ENCODE measurements around the gene SLC22A3.

The SLC22A3 gene

DNA sequence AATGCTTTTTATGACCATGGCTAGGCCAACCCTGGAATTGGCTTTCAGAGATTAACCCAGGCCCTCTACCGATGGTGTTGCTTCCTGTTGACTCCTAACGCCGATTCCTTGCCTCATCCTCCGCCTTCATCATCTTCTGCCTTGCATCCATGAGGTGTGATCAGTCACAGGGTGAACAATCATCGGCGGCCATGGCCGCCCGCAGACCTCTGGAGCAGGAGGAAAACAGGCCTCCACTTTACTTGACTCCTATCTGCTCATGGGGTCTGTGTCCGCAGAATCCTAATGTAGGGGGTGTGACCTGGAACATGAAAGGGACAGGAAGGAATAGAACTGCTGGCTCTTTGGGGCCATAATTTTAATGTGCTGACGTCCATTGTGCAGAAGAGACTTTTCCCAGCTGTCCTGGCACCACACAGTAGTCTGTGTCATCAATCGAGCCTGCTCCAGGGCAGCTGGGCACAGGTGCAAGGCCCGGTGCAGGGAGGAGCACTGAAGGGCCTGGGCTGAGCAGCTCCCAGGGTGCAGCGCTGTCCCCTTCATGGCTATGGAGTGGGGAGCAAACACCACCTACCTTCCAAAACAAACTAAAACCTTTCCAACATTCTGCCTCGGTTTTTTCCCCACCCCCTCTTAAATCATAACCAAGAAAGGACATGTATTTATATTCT is 8.0 kb downstream of the SLC22A3 start:
- no peak overlapping the region for H3K4me3 ChIP-seq (ENCODE audit: control insufficient read depth, low read depth, low read length)
- TF ChIP-seq, protein P1, sequence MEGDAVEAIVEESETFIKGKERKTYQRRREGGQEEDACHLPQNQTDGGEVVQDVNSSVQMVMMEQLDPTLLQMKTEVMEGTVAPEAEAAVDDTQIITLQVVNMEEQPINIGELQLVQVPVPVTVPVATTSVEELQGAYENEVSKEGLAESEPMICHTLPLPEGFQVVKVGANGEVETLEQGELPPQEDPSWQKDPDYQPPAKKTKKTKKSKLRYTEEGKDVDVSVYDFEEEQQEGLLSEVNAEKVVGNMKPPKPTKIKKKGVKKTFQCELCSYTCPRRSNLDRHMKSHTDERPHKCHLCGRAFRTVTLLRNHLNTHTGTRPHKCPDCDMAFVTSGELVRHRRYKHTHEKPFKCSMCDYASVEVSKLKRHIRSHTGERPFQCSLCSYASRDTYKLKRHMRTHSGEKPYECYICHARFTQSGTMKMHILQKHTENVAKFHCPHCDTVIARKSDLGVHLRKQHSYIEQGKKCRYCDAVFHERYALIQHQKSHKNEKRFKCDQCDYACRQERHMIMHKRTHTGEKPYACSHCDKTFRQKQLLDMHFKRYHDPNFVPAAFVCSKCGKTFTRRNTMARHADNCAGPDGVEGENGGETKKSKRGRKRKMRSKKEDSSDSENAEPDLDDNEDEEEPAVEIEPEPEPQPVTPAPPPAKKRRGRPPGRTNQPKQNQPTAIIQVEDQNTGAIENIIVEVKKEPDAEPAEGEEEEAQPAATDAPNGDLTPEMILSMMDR (conservative IDR thresholded peaks at IDR 0.05; ENCODE audit: control insufficient read depth, insufficient read depth, low read depth, low read length) = no peak
- no peak for DNase-seq (ENCODE audit: low read depth)

DNA sequence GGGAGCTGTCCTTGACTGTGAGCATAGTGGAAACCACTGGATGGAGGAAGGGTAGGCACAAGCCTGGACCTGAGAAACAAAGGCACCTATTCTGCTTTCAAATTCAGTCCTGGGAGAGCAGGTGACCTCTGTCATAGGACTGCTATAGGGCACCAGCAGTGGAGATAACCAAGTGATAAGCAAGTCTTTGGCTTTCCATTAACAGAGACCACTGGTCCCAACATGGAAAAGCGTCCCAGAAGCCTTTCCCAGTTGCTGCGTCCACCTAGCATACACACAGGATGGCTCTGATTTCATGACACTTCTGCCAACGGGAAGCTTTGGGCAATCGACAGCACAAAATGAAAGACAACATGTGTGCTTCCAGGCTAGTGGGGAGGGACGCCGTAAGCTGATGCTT is 8.9 kb downstream of the SLC22A3 start:
- no peak overlapping the region for H3K4me3 ChIP-seq (ENCODE audit: control insufficient read depth, low read depth, low read length)
- TF ChIP-seq, protein P1 (conservative IDR thresholded peaks at IDR 0.05; ENCODE audit: control insufficient read depth, insufficient read depth, low read depth, low read length) = no peak
- DNase-seq (ENCODE audit: low read depth) = no peak

DNA sequence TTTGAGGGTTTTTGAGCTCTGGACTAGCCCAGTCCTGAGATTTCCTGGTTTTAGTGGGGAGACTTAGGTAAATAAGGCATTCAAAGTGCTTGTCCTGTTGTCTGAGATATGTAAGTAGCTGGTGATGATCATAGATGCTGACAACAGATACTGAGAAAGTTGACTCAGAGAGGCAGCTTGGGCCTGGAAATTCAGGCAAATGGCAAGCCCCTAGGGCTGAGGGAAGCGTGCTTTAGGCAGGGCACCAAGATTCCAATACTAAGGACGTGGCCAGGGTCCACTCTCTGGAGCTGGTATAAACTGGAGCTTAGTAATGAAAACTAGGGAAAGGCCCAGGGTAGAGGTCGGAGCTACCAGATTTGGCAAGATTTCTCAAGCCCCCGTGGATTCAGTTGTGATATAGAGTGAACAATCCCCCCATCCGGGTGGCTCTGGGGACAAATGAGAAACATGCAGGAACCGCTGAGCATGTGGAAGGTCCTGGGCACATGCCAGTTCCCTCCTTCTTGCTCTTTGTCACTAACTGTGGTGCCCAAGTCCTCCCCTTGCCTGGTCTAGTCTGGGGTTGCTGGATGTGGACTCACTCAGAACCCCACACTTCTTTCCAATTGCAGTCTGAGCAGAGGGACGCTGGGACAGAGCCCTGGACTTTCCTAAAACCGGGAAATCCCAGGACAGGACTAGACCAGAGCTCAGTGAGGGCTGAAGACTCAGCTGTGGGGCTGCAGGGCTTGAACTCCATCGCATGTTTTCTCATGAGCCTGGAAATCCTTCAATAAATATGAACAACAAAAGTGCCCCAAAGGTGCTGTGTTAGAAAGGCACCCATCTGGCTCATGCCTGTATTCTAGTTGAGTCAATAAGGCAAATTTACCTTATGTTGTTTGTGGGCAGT is 10.3 kb downstream of the SLC22A3 start:
- no peak for DNase-seq (ENCODE audit: low read depth)
- TF ChIP-seq, protein P1 (conservative IDR thresholded peaks at IDR 0.05; ENCODE audit: control insufficient read depth, insufficient read depth, low read depth, low read length) = no peak

DNA sequence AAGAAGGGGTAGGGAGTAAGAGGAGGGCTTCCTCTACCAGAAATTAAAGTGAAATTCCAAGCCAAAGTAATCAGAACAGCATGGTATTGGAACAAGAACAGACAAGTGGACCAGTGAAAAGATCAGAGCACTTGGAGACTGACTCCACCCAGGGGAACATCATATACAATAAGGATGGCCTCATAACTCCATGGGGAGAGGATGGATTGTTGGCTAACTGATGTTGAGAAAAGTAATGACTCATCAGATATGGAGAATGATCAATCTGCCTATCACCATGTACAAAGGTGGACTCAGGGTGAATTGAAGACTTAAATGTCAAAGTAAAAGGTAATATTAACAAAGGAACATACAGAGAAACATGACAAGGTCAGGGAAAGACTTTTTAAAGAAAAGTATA is 12.8 kb downstream of the SLC22A3 start:
- peak; percentile 13 for DNase-seq (ENCODE audit: low read depth)
- TF ChIP-seq, protein P1 (conservative IDR thresholded peaks at IDR 0.05; ENCODE audit: control insufficient read depth, insufficient read depth, low read depth, low read length) = no peak

More for the DNA sequence above, 10.3 kb downstream of the SLC22A3 start:
- H3K4me3 ChIP-seq (ENCODE audit: control insufficient read depth, low read depth, low read length) = no peak overlapping the region

DNA sequence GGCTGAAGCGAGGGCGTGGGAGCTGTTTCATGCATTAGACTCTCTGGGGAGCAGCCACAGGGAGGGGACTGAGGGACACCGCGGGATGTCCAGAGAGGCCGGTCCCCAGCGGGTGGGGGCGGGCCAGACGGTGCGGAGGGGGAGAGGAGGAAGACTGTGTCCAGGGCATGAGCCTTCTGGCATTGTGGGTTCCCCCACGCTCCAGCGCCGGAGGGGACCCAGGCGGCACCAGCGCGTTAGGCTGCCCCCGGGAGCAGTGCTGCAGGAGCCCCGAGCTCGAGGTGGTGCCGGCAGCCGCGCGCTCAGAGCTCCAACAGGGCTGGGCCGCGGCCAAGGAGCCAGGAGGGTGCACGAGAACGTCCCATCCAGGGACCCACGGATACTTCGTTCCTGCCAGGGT is 14.4 kb downstream of the SLC22A3 start:
- no peak overlapping the region for H3K4me3 ChIP-seq (ENCODE audit: control insufficient read depth, low read depth, low read length)
- TF ChIP-seq, protein P1 (conservative IDR thresholded peaks at IDR 0.05; ENCODE audit: control insufficient read depth, insufficient read depth, low read depth, low read length) = no peak
- DNase-seq (ENCODE audit: low read depth) = no peak

More for the DNA sequence above, 12.8 kb downstream of the SLC22A3 start:
- no peak overlapping the region for H3K4me3 ChIP-seq (ENCODE audit: control insufficient read depth, low read depth, low read length)

DNA sequence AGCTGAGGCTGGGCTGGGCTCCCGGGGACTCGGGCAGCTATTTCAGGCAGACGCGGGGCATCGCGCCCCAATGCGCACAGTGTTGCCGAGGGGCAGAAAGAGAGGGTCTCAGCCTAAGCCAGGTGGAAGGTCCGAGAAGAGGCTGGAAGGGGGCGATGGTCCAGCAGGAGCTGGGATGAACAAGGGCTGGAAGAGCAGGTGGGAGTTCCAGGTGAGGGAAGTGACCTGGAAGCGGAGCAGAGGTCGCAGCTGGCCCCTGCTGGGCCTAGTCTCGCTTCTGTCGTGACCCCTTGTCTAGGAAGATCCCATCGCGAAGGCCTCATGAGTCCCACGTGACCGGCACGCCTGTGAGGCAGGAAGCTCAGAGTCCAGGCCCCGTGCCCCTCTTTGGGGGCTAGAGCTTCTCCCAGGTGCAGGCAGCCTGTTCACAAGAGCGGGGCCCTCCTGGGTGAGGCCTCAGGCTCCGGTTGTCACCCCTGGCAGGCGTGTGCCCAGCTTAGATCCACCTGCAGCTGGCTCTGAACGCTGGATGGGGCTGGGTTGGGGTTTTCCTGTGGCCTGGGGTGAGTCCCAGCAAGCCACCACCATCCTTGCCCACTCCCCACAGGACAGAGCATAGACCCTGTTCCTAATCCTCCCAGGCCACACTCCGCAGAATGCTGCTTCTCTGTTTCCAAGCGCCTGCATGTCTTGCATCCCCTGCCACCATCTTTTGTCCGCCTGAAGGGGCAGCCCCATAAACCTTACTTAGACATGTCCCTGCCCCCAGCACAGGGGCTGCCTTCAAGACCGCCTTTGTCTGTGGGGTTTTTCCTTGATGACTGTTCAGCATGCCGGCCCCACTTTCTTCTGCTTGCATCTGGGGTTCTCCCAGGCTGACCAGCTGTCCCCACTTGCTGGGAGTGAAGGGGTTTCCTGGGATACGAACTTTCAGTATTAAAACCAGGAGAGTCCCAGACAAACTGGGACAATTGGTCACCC is 15.1 kb downstream of the SLC22A3 start:
- no peak for DNase-seq (ENCODE audit: low read depth)
- no peak overlapping the region for H3K4me3 ChIP-seq (ENCODE audit: control insufficient read depth, low read depth, low read length)
- TF ChIP-seq, protein P1 (conservative IDR thresholded peaks at IDR 0.05; ENCODE audit: control insufficient read depth, insufficient read depth, low read depth, low read length) = no peak
